Stimulated activated CD8-positive, alpha-beta memory T cell treated with anti-CD3 and anti-CD28 coated beads, Interleukin-4, amount 100 ng/mL, for 48 hours (primary cell): ENCODE data around the gene TPBGL.

Source experiments
- DNase-seq: peaks from one replicate; pipeline ENCODE4 v3.0.0-alpha.2; 2020

TPBGL gene

DNA sequence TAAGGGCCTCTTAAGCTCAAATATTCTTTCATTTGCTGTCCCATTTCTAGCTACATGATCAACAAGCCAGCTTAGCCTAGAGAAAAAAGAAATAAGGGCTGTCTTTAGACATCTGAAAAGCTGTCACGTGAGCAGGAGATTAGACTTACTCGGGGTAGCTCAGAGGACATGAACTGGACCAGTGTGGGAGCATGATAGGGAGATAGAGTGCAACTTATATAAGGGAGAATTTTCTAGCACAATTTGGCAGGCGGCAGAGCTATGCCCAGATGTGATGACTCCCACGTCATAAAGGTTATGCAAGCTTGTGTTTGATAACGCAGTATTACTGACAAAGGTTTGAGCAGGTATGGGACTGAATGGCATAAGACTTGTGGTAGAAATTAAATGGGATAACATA is 28.2 kb upstream of the TPBGL start:
- DNase-seq, result no peak

GRCh38 chr11:75214411-75214821 is 26.2 kb upstream of the TPBGL start:
- peak; percentile 91 for DNase-seq

GRCh38 chr11:75214843-75215242 is 25.7 kb upstream of the TPBGL start:
- no peak for DNase-seq

- no peak for DNase-seq
These were observed 20.7 kb upstream of the TPBGL start for GRCh38 chr11:75219869-75220268.

GRCh38 chr11:75223954-75224643 is 16.5 kb upstream of the TPBGL start:
- no peak for DNase-seq

DNA sequence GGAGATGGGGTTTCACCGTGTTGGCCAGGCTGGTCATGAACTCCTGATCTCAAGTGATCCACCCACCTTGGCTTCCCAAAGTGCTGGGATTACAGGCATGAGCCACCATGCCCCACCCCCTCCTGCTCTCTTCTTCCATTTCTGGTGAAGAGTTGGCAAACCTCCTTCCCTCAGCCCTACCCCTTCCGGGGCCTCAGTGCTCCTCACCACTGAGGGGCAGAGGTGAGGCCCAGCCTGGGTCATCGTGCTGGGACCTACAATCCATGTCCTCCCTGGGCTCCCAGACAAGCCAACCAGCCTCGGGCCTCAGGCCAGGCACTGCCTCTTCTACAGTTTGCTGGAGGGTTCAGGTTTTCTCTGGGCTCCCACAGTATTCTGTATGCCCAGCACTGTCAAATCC is 14.8 kb upstream of the TPBGL start:
- DNase-seq, result no peak

DNA sequence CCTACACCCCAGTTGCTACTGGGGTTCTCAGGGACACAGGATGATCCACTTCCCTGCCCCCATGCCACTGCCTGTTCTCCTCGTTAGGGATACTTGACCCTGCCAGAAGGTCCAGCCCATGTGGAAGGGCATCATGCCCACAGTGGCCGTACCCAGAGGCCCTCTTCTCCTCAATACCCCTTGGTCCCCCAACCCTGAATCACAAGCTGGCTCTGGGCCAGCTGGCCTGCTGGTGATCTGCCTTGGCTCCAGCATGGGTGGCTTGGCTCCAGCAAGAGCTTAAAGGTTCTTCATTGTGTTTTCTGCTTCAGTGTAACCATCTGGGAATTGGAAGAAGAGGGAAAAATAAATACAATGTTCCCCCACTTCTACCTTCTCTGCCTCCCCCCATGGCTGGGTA is 11.1 kb upstream of the TPBGL start:
- DNase-seq, result no peak

DNA sequence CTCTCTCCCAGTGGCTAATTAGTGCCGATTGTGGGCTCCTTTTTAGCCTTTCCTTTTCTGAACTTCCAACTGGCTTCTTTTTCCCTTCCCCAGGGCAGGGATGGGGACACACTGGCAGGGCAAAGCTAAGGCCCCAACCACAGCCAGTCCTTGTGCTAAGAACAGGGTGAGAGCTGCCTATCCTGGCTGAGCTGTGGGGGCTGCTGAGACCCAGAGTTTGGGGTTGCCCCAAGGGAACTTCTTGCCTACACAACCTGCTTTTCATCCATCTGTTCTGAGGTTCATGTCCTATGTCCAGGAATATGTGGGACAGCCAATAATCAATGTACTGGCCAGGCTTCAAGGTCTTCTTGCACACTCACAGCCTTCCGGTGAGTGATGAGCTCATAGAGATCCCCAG is 10.0 kb upstream of the TPBGL start:
- DNase-seq, result no peak

GRCh38 chr11:75233754-75234172 is 6.8 kb upstream of the TPBGL start:
- DNase-seq, result no peak

- no peak for DNase-seq
These were observed 4.5 kb upstream of the TPBGL start for GRCh38 chr11:75236062-75236461.

GRCh38 chr11:75237050-75237449 is 3.5 kb upstream of the TPBGL start:
- no peak for DNase-seq

DNA sequence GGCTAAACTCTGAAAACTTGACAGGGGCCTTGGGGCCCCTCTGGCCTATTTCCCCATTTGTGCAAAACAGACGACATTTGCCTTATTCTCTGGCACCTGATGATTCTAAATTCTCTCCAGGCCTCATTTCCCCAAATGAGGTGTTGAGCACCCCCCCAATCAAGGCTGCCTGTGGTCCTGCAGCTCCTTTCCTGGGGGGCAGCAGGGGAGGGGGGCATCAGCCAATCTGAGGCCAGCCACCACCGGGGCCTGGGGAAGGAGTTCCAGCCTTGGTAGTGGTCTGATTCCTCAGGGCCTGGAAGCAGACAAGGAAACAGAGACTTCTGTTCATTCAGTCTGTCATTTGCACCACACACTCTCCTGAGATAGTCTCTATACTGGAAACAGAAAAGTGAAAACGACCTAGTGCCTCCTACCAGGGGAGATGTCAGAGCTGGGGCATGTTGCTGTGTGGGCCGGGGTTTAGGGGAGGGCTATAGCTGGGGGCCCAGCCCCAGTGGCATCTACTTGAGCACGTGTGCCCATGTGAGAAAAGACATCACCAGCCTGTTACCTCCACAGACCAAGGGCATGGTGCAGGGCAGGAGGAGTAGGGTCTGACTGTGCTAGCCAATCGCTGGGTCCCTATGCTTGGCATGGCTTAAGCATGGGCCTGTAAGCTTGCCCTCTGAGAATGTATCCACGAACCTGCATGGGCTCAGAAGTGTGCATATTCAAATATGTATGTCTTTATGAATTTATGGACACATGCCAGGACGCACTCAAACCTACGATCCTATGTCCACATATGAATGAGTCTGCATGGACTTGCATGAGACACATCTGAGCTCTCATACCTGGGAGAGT is 1.8 kb upstream of the TPBGL start:
- DNase-seq, result no peak

DNA sequence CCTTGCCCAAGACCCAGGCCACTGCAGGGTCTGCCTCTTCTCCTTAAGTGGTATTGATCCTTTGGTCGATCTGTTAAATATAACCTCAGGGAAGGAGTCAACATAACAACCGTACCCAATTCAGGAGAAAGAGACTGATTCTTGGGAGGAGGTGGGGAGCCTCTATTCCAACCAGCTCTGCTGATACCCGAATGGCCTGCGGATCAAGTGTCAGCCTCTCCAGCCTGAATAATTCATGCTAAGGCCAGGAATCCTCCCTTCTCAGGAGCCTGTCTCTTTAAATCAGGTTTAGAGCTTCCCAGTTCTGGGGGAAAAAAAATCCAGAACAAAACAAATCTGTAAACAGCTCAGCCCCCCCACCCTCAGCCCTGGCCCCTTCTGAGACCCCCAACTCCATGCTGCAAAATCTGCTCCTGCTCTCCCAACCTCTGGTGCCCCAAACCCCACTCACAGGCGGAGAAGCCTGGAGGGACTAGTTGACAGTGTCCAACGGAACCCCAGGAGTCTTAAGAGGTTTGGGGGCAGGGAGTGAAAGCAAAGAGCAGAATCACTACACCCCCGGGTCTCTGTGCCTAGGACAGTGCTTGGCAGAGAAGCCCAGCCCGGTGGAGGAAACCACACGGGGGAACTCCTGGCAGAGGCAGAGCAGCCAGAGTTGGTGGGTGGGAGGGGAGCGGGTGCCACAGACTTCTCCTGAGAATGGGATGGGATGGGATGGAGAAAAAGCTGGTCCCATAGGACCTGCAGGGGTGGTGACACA is 863 bp upstream of the TPBGL start:
- DNase-seq, result no peak

- DNase-seq, result peak; percentile 91
These were observed 697 bp downstream of the TPBGL start for GRCh38 chr11:75241036-75241905.

DNA sequence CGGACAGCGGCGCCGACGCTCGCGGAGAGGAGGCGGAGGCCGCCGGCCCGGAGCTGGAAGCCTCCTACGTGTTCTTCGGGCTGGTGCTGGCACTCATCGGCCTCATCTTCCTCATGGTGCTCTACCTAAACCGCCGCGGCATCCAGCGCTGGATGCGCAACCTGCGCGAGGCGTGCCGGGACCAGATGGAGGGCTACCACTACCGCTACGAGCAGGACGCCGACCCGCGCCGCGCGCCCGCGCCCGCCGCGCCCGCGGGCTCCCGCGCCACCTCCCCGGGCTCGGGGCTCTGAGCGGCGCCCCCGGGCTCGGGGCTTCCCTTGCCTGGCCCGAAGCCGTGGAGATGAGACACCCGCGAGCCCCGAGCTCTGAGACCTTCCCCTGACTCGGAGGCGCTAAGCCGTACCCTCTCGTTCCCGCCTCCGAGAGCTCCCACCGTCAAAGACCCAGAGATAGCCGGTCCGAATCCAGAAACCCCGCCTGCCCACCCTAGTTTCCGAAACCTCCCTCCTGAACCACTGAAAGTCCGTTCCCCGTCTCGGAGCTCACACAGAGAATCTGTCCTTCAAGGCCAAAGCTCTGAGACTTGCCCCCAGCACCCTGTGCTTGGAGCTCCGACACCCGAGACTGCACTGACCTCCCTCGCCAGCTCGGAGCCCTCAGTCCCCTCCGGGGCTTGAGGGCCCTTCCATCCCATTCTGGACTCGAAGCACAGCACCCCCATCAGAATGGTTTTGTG is 1.5 kb downstream of the TPBGL start:
- no peak for DNase-seq

DNA sequence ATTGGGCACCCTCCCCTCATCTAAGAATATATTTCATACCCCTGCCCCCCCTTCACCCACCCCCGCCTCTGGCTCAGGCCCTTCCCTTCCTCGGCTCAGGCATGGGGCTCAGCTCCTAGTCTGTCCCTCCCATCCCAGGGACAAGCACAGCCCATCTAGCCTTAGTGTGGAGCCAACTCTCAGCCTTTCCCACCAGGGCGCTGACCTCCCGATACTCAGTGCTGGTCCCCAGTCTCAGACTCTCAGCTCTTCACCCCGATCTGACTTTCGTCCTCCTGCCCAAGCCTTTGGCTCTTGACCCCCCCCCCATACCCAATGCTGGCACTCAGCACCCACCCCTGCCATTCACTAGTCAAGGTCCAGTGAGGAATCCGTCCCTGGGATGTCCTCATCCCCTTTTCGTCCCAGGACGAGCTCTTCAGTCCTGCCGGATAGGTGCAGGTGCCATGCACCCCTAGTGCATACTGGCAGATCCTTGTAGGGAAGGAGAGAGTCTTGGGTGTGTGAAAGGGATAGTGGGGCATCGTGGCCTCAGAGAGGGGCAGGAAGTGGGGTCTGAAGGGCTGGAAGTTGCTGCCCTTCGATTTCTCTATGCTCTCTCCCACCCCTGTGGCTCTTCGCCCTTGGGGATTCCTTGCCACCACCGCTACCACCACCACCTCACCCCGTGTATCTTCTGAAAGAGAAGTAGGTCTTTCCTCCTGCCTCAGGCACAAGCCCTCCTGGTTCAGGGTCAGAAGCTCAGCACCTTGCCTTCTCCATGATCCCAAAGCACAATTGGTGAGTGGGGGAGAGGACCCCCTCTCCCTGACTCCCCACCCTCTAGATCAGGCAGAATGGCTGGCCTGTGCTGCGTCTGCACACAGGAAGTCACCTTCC is 2.4 kb downstream of the TPBGL start:
- DNase-seq, result no peak

DNA sequence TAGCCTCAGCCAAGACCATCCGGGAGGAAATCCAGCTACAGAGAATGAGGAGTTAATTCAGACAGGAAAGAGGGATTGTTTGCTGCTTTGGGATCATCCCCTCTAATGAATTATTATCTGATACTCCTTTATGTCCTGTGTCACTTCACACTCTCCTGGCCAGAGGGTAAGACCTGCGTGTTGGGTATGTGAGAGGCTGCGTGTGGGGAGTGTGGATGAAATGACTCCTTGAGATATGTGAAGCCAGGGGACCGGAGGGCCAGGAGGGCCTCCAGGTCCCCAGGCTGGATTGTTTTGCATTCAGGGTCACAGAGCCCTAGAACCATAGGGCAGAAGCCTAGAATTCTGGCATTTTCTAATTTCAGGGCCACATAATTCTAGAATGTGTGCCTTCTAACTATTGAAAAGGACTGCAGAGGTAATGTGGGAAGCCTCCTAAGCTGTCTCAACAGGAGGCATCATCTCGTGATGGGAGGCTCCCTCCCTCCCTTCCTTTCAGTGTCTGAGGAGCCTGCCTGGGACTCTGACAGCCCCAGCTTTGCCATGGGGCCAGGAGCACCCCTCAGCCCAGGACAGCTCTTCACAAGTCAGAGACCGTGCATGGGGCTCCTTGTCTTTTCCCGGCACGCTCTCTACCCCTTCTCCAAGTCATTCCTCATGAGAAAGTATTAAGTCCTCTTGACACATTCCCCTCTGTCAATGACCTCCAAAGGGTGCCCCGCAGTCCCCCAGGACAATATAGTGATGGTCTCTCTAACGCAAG is 3.7 kb downstream of the TPBGL start:
- DNase-seq, result no peak

- no peak for DNase-seq
These were observed 4.9 kb downstream of the TPBGL start for GRCh38 chr11:75245356-75246005.

- DNase-seq, result no peak
These were observed 5.6 kb downstream of the TPBGL start for GRCh38 chr11:75246006-75246670.
